IMR-90 (cell line): ENCODE data around the gene HEXD. TPM values are rescaled to one million over a fixed set of nuclear protein-coding genes. Genes with fewer than 3 reads are reported as not detected.

ENCODE experiments used
- ATAC-seq: fragments of 200-7000 bp; cut with Tn5 transposase; 2 replicates; pipeline ENCODE4 v1.9.1; 2020; ENCODE audit warnings: low read depth, mild to moderate bottlenecking, moderate library complexity
- BruUV-seq: library from RNA; stranded (reverse); fragments of 400-500 nt; replicated peaks from 2 replicates; lab custom pipeline; 2021; lab: Mats Ljungman, UMichigan
- CTCF ChIA-PET: fragments of 300-600 bp; formaldehyde crosslinking; extraction: SDS; loops from one replicate; lab custom pipeline; 2021; ENCODE audit warnings: antibody characterized with exemption; lab: Yijun Ruan, JAX
- POLR2A ChIA-PET: fragments of 300-600 bp; sonication (Branson Sonifier 250); formaldehyde crosslinking; loops from one replicate; lab custom pipeline; 2022; ENCODE audit warnings: antibody characterized with exemption; ENCODE audit not compliant: unreplicated experiment; lab: Charles Lee
- DNase-seq: peaks from one replicate; pipeline ENCODE4 v3.0.0; 2013
- H2AFZ ChIP-seq: replicated peaks from 2 replicates; pipeline ENCODE3; 2013; ENCODE audit warnings: low read length, mild to moderate bottlenecking; ENCODE audit not compliant: poor library complexity
- H2AK5ac ChIP-seq: 2 replicates; pipeline ENCODE4 v1.6.1; 2013; ENCODE audit warnings: low read depth, low read length, inconsistent platforms
- H2AK9ac ChIP-seq: replicated peaks from 2 replicates; pipeline ENCODE3; 2013; ENCODE audit warnings: mild to moderate bottlenecking, low read depth, low read length, moderate library complexity; ENCODE audit not compliant: poor library complexity
- H2BK120ac ChIP-seq: 2 replicates; pipeline ENCODE4 v1.6.1; 2013; ENCODE audit warnings: low read depth, low read length, inconsistent platforms
- H2BK15ac ChIP-seq: 3 replicates; pipeline ENCODE4 v1.6.1; 2013; ENCODE audit warnings: low read depth, low read length, inconsistent platforms
- H2BK20ac ChIP-seq: 2 replicates; pipeline ENCODE4 v1.6.1; 2013; ENCODE audit warnings: low read depth, mild to moderate bottlenecking, inconsistent platforms, low read length, moderate library complexity
- H2BK5ac ChIP-seq: 2 replicates; pipeline ENCODE4 v1.6.1; 2013; ENCODE audit warnings: mild to moderate bottlenecking, low read depth, low read length, inconsistent platforms; ENCODE audit not compliant: poor library complexity, severe bottlenecking
- H3K14ac ChIP-seq: replicated peaks from 2 replicates; pipeline ENCODE4 v1.6.1; 2013; ENCODE audit warnings: low read depth, low read length, inconsistent platforms
- H3K18ac ChIP-seq: 2 replicates; pipeline ENCODE4 v1.6.1; 2013; ENCODE audit warnings: low read depth, low read length, control low read depth
- H3K23ac ChIP-seq: 2 replicates; pipeline ENCODE4 v1.6.1; 2013; ENCODE audit warnings: low read depth, low read length, inconsistent platforms
- H3K27ac ChIP-seq: 2 replicates; pipeline ENCODE4 v1.5.1; 2013; ENCODE audit warnings: mild to moderate bottlenecking, control low read depth, low read length; ENCODE audit not compliant: insufficient read depth
- H3K27me3 ChIP-seq: 2 replicates; pipeline ENCODE4 v1.6.1; 2013; ENCODE audit warnings: low read length; ENCODE audit not compliant: control insufficient read depth, insufficient read depth
- H3K36me3 ChIP-seq: 2 replicates; pipeline ENCODE4 v1.6.1; 2013; ENCODE audit warnings: low read length, mixed read lengths; ENCODE audit not compliant: control insufficient read depth, insufficient read depth
- H3K4ac ChIP-seq: 2 replicates; pipeline ENCODE4 v1.6.1; 2013; ENCODE audit warnings: low read depth, low read length, inconsistent platforms
- H3K4me1 ChIP-seq: 2 replicates; pipeline ENCODE4 v1.6.1; 2013; ENCODE audit warnings: low read length, mixed read lengths; ENCODE audit not compliant: control insufficient read depth, insufficient read depth
- H3K4me2 ChIP-seq: 2 replicates; pipeline ENCODE4 v1.6.1; 2013; ENCODE audit warnings: low read depth, mild to moderate bottlenecking, control low read depth, low read length, moderate library complexity
- H3K4me3 ChIP-seq: 2 replicates; pipeline ENCODE4 v1.5.1; 2013; ENCODE audit warnings: low read depth, mild to moderate bottlenecking, control low read depth, low read length, moderate library complexity; ENCODE audit not compliant: insufficient read depth
- H3K56ac ChIP-seq: 2 replicates; pipeline ENCODE4 v1.6.1; 2013; ENCODE audit warnings: low read length, inconsistent platforms; ENCODE audit not compliant: insufficient read depth; ENCODE audit errors: extremely low read depth
- H3K79me1 ChIP-seq, 2 experiments: 2 replicates each; pipeline ENCODE4 v1.6.1; 2013; ENCODE audit warnings: low read length in 2 of 2, inconsistent platforms in 1 of 2, low read depth in 1 of 2
- H3K9ac ChIP-seq: 2 replicates; pipeline ENCODE4 v1.6.1; 2013; ENCODE audit warnings: low read depth, low read length, control low read depth
- H3K9me1 ChIP-seq: 2 replicates; pipeline ENCODE4 v1.6.1; 2013; ENCODE audit warnings: low read length, inconsistent platforms; ENCODE audit not compliant: insufficient read depth
- H3K9me3 ChIP-seq: 2 replicates; pipeline ENCODE4 v1.6.1; 2013; ENCODE audit warnings: low read length; ENCODE audit not compliant: control insufficient read depth, insufficient read depth
- H4K20me1 ChIP-seq: 2 replicates; pipeline ENCODE4 v1.6.1; 2013; ENCODE audit warnings: low read length, inconsistent platforms; ENCODE audit not compliant: insufficient read depth
- H4K5ac ChIP-seq: 2 replicates; pipeline ENCODE4 v1.6.1; 2013; ENCODE audit warnings: mild to moderate bottlenecking, low read depth, low read length, control low read depth
- H4K8ac ChIP-seq, 2 experiments: 2 replicates each; pipeline ENCODE4 v1.6.1; 2013; ENCODE audit warnings: low read depth in 2 of 2, low read length in 2 of 2, control low read depth in 1 of 2, inconsistent platforms in 1 of 2
- H4K91ac ChIP-seq: 2 replicates; pipeline ENCODE4 v1.6.1; 2013; ENCODE audit warnings: low read depth, low read length, inconsistent platforms; ENCODE audit not compliant: insufficient read depth
- ELK1 ChIP-seq: fragments of 150-350 bp; IDR thresholded peaks from 2 replicates; pipeline ENCODE4 v1.6.1; 2016; ENCODE audit warnings: low read depth, mild to moderate bottlenecking, low read length, moderate library complexity, borderline replicate concordance
- MAZ ChIP-seq: IDR thresholded peaks from 2 replicates; pipeline ENCODE4 v1.6.1; 2012; ENCODE audit warnings: low read depth, mild to moderate bottlenecking, low read length, improper control_type of control experiment, moderate library complexity, borderline replicate concordance
- MXI1 ChIP-seq: IDR thresholded peaks from 2 replicates; pipeline ENCODE4 v1.6.1; 2012; ENCODE audit warnings: low read depth, mild to moderate bottlenecking, low read length, moderate library complexity, borderline replicate concordance
- RAD21 ChIP-seq: IDR thresholded peaks from 2 replicates; pipeline ENCODE4 v1.6.1; 2012; ENCODE audit warnings: low read length, improper control_type of control experiment
- RCOR1 ChIP-seq: IDR thresholded peaks from 2 replicates; pipeline ENCODE4 v1.6.1; 2012; ENCODE audit warnings: mild to moderate bottlenecking, low read length, improper control_type of control experiment; ENCODE audit not compliant: insufficient replicate concordance
- WGBS, 2 experiments: methylation state at CpG; one replicate each; pipeline versions ENCODE4 v1.1.5 to v1.1.7; 2013; ENCODE audit warnings: missing lambda C conversion rate in 2 of 2; ENCODE audit not compliant: insufficient read length in 1 of 2; ENCODE audit errors: extremely low coverage in 2 of 2; 5-methylcytosine and 5-hydroxymethylcytosine counted together
- dilution Hi-C: fragments of 300-500 bp; cut with HindIII; formaldehyde crosslinking; loops from one replicate; pipeline ENCODE4 v1.14.3; 2018; ENCODE audit warnings: low sequenced_read_pairs; ENCODE audit not compliant: unreplicated experiment
- in situ Hi-C: fragments of 300-500 bp; cut with MboI; formaldehyde crosslinking; loops from 3 replicates; pipeline ENCODE4 v1.14.3; 2019; ENCODE audit warnings: low sequenced_read_pairs, inconsistent platforms, mixed read lengths
- intact Hi-C: fragments of 100-400 bp; cut with micrococcal nuclease; formaldehyde crosslinking; loops from 2 replicates; pipeline ENCODE4 v1.10.0; 2022
- polyA plus RNA-seq, 3 experiments: library from polyadenylated mRNA; depleted of rRNA; stranded (reverse); fragments of >200 nt; gene quantifications; 2 replicates each; pipeline ENCODE4 v1.2.3, GENCODE V29; 2012; ENCODE audit warnings: low replicate concordance in 1 of 3
- total RNA-seq: library from RNA; depleted of rRNA; stranded (reverse); fragments of >200 nt; gene quantifications from 2 replicates; pipeline ENCODE4 v1.2.3, GENCODE V29; 2012

Gene HEXD
- total and polyA plus RNA-seq, 2 of the 4 experiments (the other 2 are of a cell fraction): 3.8 to 9.5 TPM

- Histone ChIP-seq H3K9me1 (no peaks in the 10 kb centered on the region), H3K14ac (no peak overlapping the region), H3K56ac (no peak overlapping the region), H3K23ac (no peak overlapping the region), H3K4me2 (no peak overlapping the region), H3K9me3 (no peaks in the 10 kb centered on the region), H2BK5ac (no peak overlapping the region), H3K27me3 (no peaks in the 10 kb centered on the region), H3K4me1 (no peaks in the 10 kb centered on the region), H3K4ac (no peak overlapping the region), H3K9ac (no peak overlapping the region), H3K18ac (no peak overlapping the region), H2BK120ac (no peak overlapping the region), H3K36me3 (peaks cover 73% of the 10 kb centered on the region), H2BK20ac (no peak overlapping the region), H3K4me3 (no peak overlapping the region), H4K91ac (no peak overlapping the region), H2AK5ac (no peak overlapping the region), H4K5ac (no peak overlapping the region), H2AK9ac (no peak overlapping the region), H3K79me1 (no peaks in the 10 kb centered on the region), H4K20me1 (no peaks in the 10 kb centered on the region; the same call in 1 of the 2 replicates), H2AFZ (no peak overlapping the region), H4K8ac (no peak overlapping the region), H3K27ac (no peak overlapping the region), H2BK15ac (no peak overlapping the region)
- POLR2A ChIA-PET: no interaction called here
- dilution Hi-C loops: no loop called here
- CTCF ChIA-PET: interaction anchor here (0.7 kb wide), 1 partner anchor 10 kb away, joined by 4 read pairs; no protein-coding TSS in a partner anchor
- ATAC-seq: no peak
- no TSS peak for BruUV-seq
- intact Hi-C loops: no loop called here
- TF ChIP-seq MXI1: no peak
- no peak for TF ChIP-seq MAZ
- no peak for TF ChIP-seq RCOR1
- TF ChIP-seq ELK1: no peak
- TF ChIP-seq RAD21: no peak
- no peak for DNase-seq
- in situ Hi-C loops: no loop called here
- 88% methylated on average over 3 of the region's 6 CpGs; no CpG with 5 or more reads in 1 of the 2 experiments for WGBS, 2 experiments
Measured at GRCh38 chr17:82483204-82483660, 65.1 kb downstream of the HEXD start.
